HG02943 (cell line): ENCODE results near the gene AFM.
A peak's percentile ranks its signal among the peaks of the same experiment; 100 is the strongest.

Experiments used
- ATAC-seq: cut with Tn5 transposase; IDR thresholded peaks from one replicate; pipeline ENCODE4 v1.9.1; 2021; ENCODE audit warnings: mild to moderate bottlenecking, low read depth, moderate library complexity; ENCODE audit not compliant: unreplicated experiment

The AFM gene

DNA sequence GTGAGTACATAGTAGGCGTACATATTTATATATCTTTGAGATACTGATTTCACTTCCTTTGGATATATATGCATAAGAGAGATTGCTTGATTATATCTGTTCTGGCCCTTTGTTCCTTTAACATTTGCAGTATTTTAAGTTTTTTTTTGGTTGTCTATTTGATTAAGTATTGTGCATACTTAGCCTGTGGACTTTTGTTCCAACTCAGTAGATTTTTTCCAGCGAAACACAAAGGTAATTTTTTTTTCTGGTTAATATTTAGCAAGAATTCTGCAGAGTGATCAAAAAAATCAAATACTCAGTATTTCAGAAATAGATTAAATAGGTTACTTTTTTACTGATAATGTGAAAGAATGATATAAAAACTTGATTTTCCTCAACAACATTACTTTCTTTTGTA lies at the start of gene AFM:
Gene AFM (plus strand): TSS at position 388 of the 400 bp plus-strand sequence. CDS start 31 bp downstream, outside the sequence.
- no peak for ATAC-seq

- no peak for ATAC-seq
These were observed 49.8 kb upstream of the AFM start for GRCh38 chr4:73431813-73432168.

- ATAC-seq: no peak
These were observed 49.2 kb upstream of the AFM start for GRCh38 chr4:73432169-73433000.

- ATAC-seq: no peak
These were observed 48.4 kb upstream of the AFM start for GRCh38 chr4:73433140-73433539.

DNA sequence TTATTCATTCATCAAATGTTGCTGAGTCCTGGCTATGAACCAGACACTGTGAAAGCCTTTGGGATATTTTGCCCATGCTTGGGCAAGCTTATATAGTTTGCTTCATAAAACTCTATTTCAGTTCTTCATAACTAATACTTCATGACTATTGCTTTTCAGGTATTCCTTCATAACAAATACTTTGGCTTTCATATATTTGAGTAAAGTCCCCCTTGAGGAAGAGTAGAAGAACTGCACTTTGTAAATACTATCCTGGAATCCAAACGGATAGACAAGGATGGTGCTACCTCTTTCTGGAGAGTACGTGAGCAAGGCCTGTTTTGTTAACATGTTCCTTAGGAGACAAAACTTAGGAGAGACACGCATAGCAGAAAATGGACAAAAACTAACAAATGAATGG lies 47.2 kb upstream of the AFM start:
- ATAC-seq: no peak

DNA sequence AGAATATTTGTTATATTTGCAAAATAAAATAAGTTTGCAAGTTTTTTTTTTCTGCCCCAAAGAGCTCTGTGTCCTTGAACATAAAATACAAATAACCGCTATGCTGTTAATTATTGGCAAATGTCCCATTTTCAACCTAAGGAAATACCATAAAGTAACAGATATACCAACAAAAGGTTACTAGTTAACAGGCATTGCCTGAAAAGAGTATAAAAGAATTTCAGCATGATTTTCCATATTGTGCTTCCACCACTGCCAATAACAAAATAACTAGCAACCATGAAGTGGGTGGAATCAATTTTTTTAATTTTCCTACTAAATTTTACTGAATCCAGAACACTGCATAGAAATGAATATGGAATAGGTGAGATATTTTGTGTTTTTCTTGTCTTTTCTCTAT lies 45.6 kb upstream of the AFM start, which contains the start of gene AFP:
Gene AFP (plus strand): TSS at position 238 of the 400 bp plus-strand sequence. CDS start 42 bp downstream, at position 280.
- no peak for ATAC-seq

DNA sequence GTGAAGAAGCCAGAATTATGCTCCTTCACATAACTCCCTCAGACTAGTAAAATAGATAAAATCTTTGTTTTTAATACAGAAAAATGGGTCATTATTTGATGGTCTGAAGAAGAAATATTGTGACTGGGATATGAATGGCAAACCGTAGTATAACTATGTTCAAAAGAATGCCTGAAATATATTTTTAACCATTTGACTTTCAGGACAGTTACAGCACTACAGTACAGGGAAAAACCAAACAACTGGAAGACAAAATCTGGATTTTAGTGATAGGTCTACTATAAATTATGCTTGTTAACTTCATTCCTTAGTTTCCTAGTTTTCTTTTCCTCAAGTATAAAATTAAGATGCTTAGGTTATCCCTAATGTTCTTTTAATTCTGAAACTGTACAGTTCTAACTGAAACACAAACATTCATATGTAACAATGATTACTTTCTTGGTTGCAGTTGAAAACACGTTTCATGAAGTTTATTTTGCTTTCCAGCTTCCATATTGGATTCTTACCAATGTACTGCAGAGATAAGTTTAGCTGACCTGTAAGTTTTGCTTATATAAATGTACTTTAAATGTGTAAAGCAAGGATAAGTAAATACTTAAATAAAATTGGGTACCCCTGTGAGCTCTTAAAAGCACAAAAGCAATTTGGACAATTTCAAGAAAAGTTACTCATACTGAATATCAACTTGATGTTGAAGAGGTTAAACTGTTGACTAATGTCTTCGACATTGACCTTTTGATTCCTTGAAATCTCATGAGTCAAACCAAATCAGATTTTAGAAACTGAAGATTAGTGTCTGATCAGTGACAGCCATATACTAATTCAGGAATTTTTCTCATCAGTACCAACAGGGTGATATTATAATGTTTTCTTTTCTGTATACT lies 44.6 kb upstream of the AFM start:
- no peak for ATAC-seq

- no peak for ATAC-seq
These were observed 44.0 kb upstream of the AFM start for GRCh38 chr4:73437558-73437956.

DNA sequence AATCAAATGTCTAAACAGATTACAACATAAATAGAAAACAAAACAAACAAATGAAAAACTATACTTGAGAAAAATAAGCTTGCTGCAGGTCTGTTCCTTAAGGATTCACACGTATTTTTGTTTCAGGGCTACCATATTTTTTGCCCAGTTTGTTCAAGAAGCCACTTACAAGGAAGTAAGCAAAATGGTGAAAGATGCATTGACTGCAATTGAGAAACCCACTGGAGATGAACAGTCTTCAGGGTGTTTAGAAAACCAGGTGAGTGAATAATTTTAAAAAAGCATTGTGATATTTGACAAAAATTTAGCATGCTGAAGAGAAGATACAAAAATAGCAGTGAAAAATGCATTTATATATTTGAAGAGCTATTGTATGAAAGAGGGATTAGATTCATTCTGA lies 43.5 kb upstream of the AFM start:
- ATAC-seq: no peak

DNA sequence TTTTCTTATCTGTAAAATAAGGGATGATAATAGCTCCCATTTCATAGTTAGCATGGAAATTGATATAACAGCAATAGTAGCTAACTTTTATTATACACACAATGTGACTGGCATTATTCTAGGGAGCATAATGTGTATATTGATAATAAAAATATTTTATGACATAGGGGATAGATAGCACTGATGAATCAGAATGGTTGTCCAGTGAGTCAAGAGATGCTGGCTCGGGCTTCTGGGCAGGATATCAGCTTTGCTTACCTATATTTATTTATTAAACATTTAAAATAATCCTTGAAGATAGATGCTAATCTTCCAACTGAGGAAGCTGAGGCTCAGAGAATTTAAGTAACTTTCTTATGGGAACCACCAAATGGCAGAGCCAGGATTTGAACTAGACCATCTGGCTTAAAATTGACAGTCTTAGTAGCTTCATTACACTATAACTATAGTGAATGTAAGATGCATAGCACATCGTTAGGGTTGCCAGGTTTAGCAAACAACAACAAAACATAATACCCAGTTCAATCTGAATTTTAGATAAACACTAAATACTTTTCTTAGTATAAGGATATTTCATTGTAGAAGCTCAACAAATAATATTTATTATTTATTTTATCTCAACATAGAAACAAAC lies 42.8 kb upstream of the AFM start:
- ATAC-seq: no peak

DNA sequence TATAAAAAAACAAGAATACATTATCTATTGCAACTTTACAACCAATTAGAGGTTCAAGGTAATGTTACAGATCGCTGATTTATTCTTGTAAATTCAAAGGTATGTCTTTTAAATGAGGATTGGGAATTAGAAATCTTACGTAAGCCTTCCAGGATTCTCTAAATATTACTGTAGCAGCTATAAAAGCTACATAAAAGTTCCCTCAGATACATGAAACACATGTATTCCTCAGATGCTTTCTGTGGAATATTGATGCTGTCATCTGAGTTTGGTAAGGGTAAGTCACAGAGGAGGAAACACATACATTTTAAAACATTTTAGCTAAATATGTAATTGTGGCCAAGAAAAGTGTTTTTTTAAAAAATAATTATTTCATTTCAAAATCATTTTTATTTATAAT lies 42.1 kb upstream of the AFM start:
- no peak for ATAC-seq

DNA sequence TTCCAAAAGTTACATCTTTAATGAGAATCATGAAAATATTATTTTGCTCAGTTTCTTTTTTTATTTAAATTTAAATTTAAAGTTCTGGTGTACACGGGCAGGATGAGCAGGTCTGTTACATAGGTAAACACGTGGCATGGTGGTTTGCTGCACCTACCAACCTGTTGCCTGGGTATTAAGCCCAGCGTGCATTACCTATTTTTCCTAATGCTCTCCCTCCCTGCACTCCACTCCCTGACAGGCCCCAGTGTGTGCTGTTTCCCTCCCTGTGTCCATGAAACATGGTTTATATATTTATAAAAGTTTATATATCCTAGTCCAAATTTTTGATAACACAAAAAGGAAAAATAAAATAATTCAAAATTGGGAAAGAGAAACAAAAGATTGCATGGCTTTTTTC lies 41.6 kb upstream of the AFM start:
- ATAC-seq: no peak

DNA sequence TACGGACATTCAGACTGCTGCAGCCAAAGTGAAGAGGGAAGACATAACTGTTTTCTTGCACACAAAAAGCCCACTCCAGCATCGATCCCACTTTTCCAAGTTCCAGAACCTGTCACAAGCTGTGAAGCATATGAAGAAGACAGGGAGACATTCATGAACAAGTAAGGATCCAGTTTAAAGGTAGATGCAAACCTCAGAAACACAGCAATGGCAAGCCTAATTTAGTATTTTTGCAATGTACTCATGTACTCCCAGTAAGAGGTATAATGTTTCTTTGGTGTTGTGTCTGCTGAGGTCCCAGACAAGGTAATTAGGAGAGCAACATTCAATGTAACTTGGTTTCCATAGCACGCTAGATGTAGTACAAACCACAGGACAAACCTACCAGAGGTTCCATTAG lies 40.9 kb upstream of the AFM start:
- no peak for ATAC-seq

GRCh38 chr4:73442275-73442674 lies 39.3 kb upstream of the AFM start:
- no peak for ATAC-seq

DNA sequence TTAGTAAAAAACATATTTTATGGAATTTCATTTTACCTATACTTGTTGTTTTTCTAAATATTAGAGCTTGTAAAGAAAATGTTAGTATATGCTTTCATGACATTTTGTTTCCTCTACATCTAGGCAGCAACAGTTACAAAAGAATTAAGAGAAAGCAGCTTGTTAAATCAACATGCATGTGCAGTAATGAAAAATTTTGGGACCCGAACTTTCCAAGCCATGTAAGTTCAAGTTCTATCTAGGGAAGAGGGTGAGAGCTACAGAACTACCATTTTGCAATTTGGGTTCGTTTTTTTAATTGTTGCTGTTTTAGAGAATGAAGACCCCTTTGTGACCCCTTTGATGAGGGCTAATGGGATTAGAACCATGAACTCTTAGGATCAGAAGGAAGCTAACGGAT lies 38.3 kb upstream of the AFM start:
- ATAC-seq: no peak

GRCh38 chr4:73445383-73446335 lies 35.9 kb upstream of the AFM start:
- no peak for ATAC-seq

DNA sequence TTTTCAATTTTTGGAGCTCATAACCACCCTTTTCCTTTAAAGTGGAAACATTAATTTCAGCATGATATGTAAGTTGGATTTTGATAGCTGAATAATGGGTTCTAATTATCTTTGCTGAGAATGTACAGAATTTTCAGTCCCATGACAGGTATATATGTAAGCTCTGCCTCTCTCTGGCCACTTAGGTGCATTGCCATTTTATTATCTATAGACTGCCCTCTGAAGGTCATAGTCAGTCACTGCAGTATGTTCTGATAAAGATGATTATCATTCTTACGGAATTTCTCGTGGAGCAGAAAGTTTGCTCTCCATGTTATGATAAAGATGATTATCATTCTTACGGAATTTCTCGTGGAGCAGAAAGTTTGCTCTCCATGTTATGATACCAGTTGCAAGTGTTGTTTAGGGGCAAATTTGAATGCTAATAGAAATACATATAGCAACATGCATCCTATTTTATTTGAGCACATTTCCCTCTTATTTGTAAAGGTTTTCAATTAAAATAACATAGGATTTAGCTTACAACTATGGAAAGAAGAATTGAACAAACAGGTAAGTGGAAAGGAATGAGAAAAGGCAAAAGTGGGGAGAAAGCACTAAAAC lies 35.1 kb upstream of the AFM start:
- peak; percentile 96 for ATAC-seq

- ATAC-seq: no peak
These were observed 33.9 kb upstream of the AFM start for GRCh38 chr4:73447671-73448070.

DNA sequence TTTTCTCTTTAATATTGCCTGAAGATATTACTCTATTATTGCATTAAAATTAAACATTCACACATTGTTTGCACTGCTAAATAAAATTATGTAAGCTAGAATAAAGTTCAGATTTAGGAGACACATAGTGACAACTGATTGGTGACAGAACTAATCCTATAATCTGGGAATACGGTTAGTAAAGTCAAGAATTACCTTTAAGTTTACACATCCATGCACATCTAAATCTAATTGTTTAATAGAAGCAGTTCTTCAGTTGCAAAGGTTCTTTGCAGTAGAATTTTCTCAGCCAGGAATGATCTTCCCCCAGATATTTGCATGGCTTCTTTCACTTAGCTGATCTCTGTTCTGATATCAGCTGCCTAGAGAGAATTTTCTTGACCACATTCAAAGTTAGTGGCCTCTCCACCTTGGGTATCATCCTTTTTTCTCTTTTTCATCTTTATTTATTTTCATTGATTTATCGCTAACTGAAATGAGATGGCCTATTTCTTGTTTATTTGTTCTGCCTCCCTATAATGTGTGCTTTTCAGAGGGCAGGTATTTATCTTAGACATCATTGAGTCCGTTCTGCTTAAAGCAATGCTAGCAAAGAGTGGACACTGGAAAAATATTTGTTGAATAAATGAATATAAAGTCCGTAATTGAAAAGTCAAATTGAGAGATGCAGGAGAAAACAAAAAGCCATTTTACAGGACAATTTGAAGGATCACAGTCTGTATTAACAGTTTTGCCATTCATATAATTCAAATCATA lies 32.9 kb upstream of the AFM start:
- ATAC-seq: no peak
